Retina (tissue), 1 donor: Measurements from ENCODE around the gene TEDC1.

Source experiments
- DNase-seq: peaks from one replicate; pipeline ENCODE4 v3.0.0-alpha.2; 2016

TEDC1 gene, protein sequence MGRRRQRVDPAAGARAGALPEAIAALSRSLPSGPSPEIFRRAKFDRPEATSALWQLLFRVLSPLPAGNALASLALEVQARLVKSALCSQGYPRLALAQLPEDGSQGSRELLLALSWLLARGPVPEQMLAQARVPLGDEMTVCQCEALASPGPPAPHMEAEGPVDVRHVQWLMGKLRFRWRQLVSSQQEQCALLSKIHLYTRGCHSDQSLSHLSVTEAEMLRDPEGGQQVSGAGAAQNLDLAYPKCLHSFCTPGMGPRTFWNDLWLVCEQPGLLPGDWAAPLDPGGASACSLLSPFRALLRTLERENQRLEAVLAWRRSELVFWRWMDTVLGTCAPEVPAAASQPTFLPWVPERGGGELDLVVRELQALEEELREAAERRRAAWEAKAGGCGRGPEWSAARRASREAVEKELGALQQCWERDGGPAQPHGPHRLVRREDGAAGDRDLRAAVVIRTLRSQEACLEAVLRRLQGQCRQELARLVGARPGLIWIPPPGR

DNA sequence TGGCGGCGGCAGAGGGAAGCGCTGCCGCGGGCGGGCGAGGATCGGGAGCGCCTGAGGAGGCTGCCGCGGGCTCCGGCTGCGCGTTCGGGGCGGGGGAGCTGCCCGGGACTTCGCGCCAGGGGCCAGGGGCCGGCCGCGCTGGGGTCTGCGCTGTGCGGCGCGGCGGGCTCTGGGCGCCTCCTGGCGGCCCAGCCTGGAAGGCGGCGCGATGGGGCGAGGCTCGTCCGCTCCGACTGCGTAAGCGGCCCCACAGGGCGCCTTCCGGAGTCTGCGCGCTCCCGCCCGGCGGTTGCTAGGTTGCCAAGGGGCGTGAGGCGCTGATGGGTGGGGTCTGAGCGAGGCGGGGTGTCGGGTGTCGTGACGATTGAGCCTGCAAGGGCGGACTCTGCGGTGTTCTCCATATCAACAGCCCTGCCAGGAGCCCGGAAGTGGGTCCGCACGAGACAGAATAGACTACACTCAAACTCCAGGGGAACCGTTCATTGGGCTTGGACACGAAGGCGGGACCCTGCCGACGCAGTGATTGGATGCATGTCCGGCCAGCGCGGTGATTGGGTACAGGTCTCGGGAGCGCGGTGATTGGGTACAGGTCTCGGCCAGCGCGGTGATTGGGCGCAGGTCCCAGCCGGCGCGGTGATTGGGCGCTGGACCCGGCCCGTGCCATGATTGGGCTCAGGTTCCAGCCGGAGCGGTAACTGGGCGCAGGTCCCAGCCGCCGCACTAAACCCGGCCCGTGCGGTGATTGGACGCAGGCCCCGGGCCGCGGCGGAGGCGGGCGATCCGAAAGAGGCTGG is at the start of gene TEDC1:
TSS of gene TEDC1 (plus strand) at position 675 of the 794 bp plus-strand sequence. CDS start 130 bp downstream, outside the sequence.
- peak; percentile 99 for DNase-seq

DNA sequence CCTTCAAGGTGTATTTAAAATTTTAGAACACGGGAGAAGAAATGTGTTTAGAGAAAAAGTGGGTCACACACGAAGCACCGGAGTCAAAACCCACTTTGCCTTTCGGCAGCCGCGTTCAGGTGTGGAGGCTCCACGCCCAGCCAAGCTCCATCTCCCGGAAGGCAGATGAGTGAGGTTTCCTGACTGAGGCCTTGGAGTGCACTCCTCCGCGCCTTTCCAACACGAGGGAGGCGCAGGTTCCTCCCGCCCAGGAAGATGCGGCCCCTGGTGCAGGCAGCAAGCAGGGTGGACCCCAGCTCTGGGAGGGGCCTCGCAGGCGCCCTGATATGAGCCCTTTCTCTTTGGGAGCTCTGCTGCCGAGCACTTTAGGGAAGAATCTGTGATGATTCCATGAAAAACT is 48.9 kb upstream of the TEDC1 start:
- DNase-seq = no peak

DNA sequence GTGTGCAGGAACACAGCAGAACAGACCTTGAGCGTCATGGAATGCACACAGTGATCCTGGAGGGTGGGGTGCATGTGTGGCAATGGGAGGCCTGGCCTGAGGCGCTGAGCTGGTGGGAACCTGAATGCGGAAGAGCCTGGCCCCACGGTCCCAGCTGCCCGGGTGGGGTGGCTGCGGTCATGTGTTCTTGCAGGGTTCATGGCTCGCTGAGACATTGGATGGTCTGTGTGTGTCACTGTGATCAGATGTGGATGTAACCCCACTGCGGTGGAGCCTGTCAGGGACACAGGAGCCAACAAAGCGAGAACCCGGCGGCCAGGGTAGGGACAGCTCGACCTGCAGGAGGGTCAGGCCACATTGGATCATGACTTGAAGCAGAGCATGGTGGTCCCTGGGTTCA is 48.2 kb upstream of the TEDC1 start:
- DNase-seq = no peak

DNA sequence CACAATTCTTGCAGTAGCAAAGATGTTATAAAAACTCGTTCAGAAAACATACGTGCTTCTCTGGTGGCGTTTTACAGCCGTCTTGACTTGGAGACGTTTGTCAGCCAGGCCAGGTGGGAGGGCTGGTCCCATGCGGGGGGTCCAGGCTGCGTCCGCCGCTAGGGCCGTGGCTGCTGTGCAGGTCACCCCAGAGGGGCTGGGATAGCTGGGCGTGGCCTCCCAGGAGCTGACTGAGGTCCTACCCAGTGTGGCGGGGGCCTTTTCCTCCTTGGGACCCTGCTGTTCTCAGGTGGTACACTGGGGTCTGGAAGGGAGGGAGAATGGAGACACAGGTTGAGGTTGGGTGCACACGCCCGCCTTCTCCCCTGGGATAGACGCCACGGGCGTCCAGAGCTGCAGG is 46.2 kb upstream of the TEDC1 start:
- DNase-seq = no peak

DNA sequence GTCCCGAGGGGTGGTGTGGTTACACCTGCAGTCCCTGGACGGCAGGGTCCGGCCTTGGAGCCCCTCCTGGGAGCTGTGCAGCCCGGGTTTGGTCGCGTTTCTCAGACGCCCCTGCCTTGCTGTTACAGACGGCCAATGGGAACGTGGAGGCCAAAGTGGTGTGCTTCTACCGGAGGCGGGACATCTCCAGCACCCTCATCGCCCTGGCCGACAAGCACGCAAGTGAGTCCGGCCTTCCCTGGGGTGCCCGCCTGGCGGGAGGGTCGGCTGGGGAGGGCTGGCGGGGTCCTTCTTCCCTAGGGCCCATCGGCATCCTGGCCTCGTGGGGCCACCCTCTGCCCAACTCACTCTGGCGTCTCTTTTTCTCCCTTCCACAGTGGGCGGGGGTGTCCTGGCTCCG is 45.8 kb upstream of the TEDC1 start:
- no peak for DNase-seq

DNA sequence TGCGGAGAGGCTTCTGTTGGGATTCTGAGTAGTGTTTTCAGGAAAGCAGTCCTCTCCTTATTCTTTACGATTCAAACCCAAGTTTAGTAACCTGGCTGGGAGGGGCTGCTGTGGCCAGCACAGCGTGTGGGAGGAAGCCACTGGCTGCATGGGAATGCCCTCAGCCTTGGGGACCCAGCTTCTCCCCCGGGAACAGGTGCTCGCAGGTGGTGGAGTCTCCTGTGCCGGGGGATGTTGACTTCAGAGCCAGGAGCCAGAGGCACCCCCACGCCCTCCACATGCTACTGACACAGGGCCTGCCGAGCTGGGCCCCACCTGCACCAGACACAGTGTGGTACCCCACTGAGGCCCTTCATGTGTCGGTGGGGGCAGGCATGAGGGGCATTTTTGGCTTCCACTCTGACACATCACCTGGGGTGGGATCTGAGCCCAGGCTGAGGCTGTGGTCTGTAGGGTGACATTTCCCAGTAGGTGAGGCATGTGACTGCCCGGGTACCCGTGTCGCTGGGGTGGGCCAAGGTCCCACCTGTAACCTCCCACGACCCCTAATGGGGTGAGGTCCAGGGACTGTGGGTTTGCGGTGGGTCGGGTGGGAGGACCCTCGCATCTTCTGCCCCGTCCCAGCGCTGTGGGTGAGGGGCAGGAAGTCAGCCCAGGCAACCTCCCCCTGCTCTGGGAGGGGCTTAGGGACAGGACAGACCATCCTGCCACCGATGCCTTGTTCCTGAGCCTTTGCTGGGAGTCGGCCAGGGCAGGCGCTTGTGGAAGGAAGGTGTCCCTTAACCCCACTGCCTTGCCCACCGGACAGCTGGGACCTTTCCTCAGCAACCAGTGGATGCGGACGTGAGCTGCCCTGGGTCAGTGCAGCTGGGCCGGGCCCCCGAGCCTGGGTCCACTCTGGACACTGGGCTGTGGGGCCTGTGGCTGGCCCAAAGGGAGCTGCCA is 44.9 kb upstream of the TEDC1 start:
- DNase-seq = no peak

DNA sequence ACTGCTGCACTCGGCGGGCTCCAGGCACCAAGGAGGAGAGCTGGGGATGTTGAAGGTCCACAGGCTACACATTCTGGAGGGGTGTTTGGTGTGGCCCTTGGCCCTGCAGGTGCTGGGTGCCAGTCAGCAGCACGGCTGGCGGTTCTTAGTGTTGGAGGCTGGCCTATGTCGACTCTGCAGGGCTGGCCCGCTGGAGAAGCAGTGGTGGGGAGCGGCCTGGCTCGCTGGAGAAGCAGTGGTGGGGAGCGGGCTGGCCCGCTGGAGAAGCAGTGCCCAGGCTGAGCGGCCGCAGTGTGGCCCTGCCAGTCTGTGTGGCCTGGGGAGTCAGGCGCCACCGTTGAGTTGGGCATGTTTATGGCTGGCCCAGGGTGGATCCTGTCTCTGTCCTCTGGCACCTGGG is 44.1 kb upstream of the TEDC1 start:
- no peak for DNase-seq

DNA sequence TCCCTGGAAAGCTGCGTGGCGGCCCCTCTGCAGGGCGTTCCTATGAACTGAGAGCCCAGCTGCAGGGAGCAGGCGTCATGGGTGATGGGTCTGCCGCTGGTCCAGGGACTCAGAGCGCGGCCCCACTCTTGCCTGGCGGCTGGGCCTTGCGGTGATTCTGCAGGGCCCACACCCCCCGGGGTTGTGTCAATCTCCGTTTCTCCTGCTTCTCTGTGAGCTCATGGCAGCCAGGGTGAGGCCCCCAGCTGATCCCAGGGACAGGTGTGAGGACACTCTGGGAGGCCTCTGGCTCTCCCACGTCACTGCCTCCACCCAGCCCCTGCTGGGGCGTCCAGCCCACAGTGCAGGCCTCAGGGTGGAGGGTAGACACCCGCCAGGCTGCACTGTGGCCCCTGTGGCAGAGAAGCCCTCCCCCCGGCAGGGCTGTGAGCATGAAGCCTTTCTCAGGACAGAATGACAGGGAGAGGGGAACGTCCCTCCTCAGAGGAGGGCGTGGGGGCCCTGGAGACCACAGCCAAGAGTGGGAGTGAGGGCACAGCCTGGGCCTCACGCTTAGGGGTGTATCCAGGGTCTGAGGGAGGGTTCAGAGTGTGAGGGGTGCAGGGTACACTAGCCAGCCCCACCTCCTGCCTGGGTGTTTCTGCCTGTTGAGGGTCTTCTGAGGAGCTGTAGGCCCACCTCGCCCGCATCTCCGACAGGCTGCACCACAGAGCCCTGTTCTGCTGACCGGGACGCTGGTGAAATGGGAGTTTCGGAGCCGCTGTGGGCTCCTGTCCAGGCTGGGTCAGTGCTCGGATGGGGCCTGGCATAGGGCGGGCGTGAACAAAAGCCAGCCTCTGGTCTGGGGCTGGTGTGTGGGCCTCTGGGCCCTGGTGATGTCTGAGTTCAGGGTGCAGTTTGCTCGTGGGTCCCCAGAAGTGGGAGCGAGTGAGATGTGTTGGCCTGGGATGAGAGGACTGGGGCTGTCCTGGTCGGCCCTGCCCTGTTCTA is 43.1 kb upstream of the TEDC1 start:
- DNase-seq = no peak

DNA sequence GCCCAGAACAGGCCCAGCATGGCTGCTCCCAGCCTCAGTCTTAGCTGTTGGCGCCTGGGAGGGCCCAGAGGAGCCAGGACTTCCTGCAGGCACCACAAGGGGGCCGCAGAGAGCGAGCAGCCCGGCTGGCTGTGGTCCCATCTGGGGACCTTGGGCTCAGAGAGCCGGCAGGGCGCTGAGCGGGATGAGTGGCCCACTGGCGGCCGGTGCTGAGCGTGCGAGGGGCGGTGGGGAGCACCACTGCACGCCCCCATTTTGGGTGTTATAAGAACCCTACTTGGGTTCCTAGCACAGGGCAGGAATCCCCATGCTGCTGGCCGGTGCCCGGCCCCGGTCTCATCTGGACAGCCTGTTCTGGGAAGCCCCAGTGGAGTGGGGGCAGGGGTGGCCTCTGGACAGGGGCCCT is 42.3 kb upstream of the TEDC1 start:
- peak; percentile 86 for DNase-seq

DNA sequence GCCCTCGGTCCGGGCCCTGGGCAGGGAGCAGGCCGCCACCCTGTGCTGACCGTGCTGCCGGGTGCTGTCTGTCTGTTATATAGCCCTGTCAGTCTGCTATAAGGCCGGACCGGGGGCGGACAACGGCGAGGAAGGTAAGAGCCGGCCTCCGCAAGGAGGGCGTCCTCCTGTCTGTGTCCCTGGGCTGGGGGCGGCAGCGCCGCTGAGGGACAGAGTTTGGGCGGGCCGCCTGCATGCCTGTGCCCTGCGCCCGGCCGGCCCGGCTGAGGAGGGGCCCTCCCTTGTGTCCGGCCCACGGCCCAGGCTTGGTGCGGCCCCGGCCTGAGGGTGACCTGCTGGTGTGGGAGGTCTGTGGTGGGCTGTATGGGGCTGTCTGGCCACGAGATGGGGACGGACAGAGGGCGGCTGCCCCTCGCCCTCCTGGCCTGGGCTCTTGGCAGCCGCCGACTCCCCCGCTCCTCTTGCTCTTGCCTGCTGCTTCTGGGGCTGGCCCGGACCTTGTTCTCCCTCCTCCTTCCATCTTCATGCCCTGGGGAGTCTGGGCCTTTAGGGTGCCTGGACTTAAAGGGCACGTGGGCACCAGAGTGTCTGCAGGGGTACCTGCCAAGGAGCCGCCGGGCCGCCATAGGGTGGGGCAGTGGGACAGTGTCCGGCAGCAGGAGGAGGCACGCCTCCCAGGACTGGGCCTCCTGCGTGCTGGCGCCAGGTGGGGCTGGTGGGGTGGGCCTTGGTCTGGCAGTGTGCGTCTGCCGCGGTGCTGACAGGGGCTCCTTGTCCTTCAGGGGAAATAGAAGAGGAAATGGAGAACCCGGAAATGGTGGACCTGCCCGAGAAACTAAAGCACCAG is 41.5 kb upstream of the TEDC1 start:
- no peak for DNase-seq

DNA sequence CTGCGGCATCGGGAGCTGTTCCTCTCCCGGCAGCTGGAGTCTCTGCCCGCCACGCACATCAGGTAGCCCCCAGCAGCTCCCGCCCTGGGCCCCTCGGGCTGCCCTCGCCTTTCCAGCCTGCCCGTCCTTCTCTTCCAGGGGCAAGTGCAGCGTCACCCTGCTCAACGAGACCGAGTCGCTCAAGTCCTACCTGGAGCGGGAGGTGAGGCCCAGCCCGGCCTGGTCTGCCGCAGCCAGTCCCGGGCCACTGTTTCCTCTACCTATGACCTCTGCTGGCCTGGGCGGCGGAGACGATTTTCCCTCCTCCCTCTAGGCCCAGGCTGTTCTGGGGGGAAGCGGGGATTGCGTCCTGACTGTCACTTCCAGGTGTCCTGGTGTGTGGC is 40.9 kb upstream of the TEDC1 start:
- no peak for DNase-seq

DNA sequence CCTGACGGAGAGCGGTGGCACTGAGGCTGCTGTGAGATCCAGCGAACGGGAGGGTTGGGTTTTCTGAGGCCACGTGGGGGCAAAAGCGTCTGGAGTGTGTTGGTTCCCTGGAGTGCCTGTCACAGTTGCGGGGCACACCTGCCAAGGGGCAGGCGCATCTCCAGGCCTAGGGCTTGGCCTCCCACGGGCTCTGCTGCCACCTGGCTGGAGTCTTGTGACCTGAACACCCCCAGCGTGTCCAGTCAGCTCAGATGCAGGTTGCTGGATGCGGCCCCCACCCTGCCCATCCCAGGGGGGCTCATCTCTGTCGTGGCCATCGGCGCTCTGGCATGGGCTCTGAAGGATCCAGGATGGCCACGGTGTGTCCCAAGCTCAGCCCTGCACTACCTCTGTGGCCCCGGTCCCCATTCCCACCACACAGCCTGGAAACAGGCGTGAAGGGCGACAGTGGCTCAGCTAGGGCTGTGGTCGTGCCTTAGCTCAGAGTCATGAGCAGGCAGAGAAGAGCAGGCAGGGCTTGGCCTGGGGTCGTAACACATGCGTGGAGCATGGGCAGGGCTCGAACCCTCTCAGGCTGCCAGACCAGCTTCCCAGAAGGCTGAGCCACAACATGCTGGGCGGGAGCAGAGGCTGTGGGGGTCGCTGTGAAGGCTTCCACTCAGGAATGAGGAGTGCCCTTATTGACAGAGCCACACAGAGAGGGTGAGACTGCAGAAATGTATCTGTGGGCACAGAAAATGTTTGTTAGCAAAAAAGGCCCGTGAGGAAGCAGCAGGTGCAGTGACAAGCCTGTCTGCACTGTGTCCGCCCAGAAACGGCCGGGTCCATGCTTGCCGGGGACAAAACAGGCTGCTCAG is 40.0 kb upstream of the TEDC1 start:
- no peak for DNase-seq

DNA sequence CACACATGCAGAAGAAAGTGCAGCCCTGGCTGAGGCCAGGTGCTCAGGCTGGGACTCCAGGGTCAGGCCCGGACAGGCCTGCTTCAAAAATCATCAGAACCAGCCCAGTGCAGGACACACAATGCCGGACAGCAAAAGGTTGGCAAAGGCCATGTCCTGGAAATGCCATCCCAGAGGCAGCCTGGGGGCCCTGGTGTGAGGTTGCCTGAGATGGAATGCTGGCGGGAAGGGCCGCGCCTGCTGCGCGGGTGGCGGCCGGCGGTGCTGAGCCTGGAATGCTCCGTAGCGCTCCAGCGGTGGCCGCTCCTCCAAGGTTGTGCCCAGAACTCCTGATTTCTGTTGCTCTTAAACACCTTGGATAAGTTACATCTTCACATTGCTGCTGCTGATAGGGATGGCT is 38.1 kb upstream of the TEDC1 start:
- DNase-seq = no peak

DNA sequence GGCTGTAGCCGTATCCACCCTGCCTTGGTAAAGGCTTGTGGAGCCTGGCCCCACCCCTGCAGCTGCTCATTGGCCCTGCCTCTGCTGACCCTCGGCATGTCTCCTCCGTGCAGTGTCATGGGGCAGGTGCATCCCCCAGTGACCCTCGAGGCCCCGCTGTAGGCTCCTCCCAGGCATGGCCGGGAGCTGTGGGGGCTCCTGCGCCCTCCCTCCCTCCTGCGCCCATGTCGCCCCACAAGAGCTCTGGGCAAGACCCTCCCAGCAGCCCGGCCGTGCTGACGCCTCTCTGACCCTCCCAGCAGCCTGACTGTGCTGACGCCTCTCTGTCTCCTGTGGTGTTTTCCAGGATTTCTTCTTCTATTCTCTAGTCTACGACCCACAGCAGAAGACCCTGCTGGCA is 37.2 kb upstream of the TEDC1 start:
- no peak for DNase-seq

DNA sequence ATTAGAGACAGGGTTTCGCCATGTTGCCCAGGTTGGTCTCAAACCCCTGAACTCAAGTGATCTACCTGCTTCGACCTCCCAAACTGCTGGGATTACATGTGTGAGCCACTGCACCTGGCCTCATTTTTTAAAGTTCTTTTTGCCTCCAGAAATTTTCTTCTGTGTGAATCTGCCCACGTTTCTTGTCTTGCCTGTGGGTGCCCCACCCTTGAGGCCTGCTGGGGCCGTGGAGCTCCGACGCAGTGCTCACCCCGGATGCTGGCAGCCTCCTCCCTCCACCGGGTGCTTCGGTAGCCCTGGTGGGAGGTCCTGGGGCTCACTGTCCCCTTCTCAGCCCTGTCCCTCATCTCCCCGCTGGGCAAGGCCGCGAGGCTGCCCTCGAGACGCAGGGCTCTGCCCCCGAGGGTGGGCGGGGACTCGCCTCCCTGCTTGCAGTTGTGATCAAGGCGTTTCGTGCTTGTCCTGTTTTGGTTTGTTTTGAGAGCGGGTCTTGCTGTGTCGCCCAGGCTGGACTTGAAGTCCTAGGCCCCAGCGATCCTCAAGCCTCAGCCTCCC is 35.9 kb upstream of the TEDC1 start:
- DNase-seq = no peak

DNA sequence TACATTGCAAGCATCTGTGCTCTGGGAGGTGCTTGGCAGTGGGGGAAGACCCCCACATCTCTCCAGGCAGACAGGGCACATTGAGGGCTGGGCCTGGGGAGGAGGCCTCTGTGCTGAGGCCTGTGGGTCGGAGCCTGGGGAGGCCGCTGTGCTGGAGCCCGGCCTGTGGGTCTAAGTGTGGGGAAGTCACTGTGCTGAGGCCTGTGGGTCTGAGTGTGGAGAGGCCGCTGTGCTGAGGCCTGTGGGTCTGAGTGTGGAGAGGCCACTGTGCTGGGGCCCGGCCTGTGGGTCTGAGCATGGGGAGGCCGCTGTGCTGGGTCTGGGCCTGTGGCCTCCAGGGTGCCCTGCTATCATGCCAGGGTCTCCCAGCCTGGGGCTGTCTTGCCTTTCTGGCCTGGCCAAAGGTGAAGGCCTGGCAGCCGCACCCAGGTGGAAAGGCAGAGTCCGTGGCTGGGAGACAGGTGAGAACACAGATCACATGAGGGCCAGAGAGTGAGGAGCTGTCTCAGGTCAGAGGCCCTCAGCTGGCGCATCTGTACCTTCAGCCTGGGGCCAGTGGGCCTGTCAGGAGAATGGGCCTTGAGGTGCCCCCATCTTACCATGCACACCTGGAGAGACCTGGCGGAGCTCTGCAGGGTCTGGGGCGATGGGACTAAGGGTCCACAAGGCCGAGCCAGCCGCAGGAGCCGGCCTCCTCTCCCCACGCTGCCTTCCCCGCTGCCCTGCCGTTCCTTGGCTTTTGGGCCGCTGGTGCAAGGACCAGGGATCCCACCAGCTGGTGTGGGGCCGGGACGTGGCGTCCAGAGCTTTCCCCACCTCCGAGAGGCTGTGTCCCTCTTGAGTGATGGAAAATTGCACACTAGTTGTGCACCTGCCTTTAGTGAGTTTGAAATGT is 35.0 kb upstream of the TEDC1 start:
- DNase-seq = no peak

DNA sequence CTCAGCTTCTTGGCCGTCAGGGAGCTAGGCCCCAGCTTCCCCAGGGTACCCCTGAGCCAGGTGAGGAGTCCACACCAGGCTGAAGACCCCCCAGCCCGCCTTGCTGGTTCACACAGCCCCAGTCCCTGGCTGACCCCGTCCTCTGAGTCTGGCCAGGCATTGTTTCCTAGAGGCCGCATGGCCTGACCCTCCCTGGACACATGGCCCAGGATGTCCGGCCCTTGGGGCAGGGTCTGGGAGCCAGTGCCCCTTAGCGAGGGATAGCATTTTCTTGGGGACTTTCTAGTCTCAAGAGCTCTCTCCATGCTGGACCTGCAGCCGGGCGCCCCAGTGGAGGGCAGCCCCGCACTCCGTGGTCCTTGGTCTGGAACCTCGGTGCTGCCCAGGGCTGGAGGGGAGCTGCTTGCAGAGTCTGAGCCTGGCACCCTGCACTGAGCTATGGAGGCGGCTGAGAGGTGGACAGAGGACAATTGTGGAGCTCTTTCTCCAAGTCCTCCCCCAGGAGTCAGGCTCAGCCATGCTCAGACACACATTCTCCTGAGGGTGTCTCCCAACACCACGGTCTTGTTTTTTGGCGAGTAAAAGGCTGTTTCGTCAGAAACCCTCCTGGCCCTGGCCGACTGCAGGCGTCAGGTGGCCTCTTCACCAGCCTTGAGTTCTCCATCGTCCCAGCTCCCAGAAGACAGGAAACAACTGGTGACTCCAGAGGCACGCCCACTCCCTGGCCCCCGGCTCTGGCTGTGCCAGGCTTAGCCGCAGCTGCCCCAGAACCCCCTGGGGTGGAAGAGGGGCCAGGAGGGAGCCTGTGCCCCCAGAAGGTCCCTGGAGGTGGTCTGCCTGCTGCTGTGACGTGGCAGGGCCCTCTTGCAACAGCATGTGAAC is 34.1 kb upstream of the TEDC1 start:
- no peak for DNase-seq
